H1 (cell line): Measurements from ENCODE around the gene MICALL2. TPM values are rescaled to one million over a fixed set of nuclear protein-coding genes. Genes with fewer than 3 reads are reported as not detected.

Experiments used
- CTCF ChIA-PET: fragments of 300-600 bp; sonication (Branson Sonifier 250); formaldehyde crosslinking; loops from one replicate; lab custom pipeline; 2021; ENCODE audit not compliant: partially characterized antibody; lab: Charles Lee
- POLR2A ChIA-PET: fragments of 300-600 bp; sonication (Branson Sonifier 250); formaldehyde crosslinking; loops from one replicate; lab custom pipeline; 2021; ENCODE audit warnings: inconsistent platforms; ENCODE audit not compliant: partially characterized antibody; lab: Charles Lee
- DNase-seq, 2 experiments: peaks; one replicate each; pipeline versions ENCODE4 v3.0.0 to v3.0.0-alpha.2; 2010 to 2022; ENCODE audit warnings: low spot score in 2 of 2, low read depth in 1 of 2, mixed read lengths in 1 of 2
- FAIRE-seq: peaks from 2 replicates; lab custom pipeline; 2011; peaks lifted over from hg19 to GRCh38; lab: Jason Lieb, UNC
- H2AFZ ChIP-seq: 2 replicates; pipeline ENCODE4 v1.8.1; 2012; ENCODE audit warnings: low read length, inconsistent platforms
- H2AK5ac ChIP-seq: 2 replicates; pipeline ENCODE4 v1.6.1; 2013; ENCODE audit warnings: low read depth, low read length
- H2BK120ac ChIP-seq: replicated peaks from 2 replicates; pipeline ENCODE3; 2013; ENCODE audit warnings: low read depth, low read length, inconsistent platforms
- H2BK12ac ChIP-seq: 2 replicates; pipeline ENCODE4 v1.6.1; 2013; ENCODE audit warnings: low read depth, low read length
- H2BK15ac ChIP-seq: 2 replicates; pipeline ENCODE4 v1.6.1; 2013; ENCODE audit warnings: low read length
- H2BK20ac ChIP-seq: 2 replicates; pipeline ENCODE4 v1.6.1; 2013; ENCODE audit warnings: low read length
- H2BK5ac ChIP-seq: 2 replicates; pipeline ENCODE4 v1.6.1; 2013; ENCODE audit warnings: low read depth, low read length
- H3K14ac ChIP-seq: 2 replicates; pipeline ENCODE4 v1.6.1; 2013; ENCODE audit warnings: inconsistent platforms; ENCODE audit not compliant: insufficient read length
- H3K18ac ChIP-seq: 2 replicates; pipeline ENCODE4 v1.6.1; 2013; ENCODE audit warnings: low read length; ENCODE audit errors: extremely low read depth
- H3K23ac ChIP-seq: 2 replicates; pipeline ENCODE4 v1.6.1; 2013; ENCODE audit warnings: inconsistent platforms; ENCODE audit not compliant: insufficient read length
- H3K23me2 ChIP-seq: 2 replicates; pipeline ENCODE4 v1.6.1; 2013; ENCODE audit warnings: low read depth, low read length
- H3K27ac ChIP-seq: 2 replicates; pipeline ENCODE4 v1.6.1; 2011; ENCODE audit warnings: low read depth, low read length, inconsistent platforms
- H3K27me3 ChIP-seq, 4 experiments: replicated peaks in 1 of 4; 1 replicate in 1 of 4; 2 replicates in 3 of 4; pipeline versions ENCODE4 v1.6.1 to v1.8.1; 2011 to 2013; ENCODE audit warnings: low read length in 3 of 4, mild to moderate bottlenecking in 3 of 4, inconsistent platforms in 2 of 4, mixed read lengths in 2 of 4, moderate library complexity in 1 of 4; ENCODE audit not compliant: control insufficient read depth in 3 of 4, insufficient read depth in 3 of 4; ENCODE audit errors: extremely low read depth in 1 of 4
- H3K36me3 ChIP-seq, 4 experiments: 2 replicates each; pipeline versions ENCODE4 v1.6.1 to v1.8.1; 2011 to 2013; ENCODE audit warnings: mild to moderate bottlenecking in 4 of 4, low read length in 3 of 4, moderate library complexity in 2 of 4, control low read depth in 1 of 4, inconsistent platforms in 1 of 4; ENCODE audit not compliant: insufficient read depth in 4 of 4, control insufficient read depth in 2 of 4
- H3K4ac ChIP-seq: replicated peaks from 2 replicates; pipeline ENCODE3; 2013; ENCODE audit warnings: low read length, low read depth, mixed read lengths, inconsistent platforms; ENCODE audit not compliant: insufficient read length
- H3K4me1 ChIP-seq, 4 experiments: replicated peaks in 1 of 4; 1 replicate in 1 of 4; 2 replicates in 3 of 4; pipeline versions ENCODE4 v1.6.1 to v1.8.1; 2011 to 2013; ENCODE audit warnings: low read length in 3 of 4, inconsistent platforms in 2 of 4, mixed read lengths in 1 of 4; ENCODE audit not compliant: insufficient read depth in 4 of 4, control insufficient read depth in 3 of 4
- H3K4me2 ChIP-seq, 2 experiments: 2 replicates each; pipeline versions ENCODE4 v1.6.1 to v1.8.1; 2011 to 2013; ENCODE audit warnings: low read depth in 2 of 2, low read length in 2 of 2, control low read depth in 1 of 2, inconsistent platforms in 1 of 2, mild to moderate bottlenecking in 1 of 2; ENCODE audit not compliant: insufficient read depth in 1 of 2
- H3K4me3 ChIP-seq, 4 experiments: fragments of 200-600, 300-600 bp in 1 of 4; sonication (generic), shearing (Covaris generic), sonication (Bioruptor Twin) in 1 of 4; 2 replicates each; pipeline versions ENCODE4 v1.5.1 to v1.8.1; 2011 to 2016; ENCODE audit warnings: low read length in 4 of 4, low read depth in 3 of 4, control low read depth in 2 of 4, inconsistent platforms in 2 of 4, mild to moderate bottlenecking in 2 of 4, mixed read lengths in 1 of 4, moderate library complexity in 1 of 4; ENCODE audit not compliant: insufficient read depth in 2 of 4; ENCODE audit errors: extremely low read depth in 1 of 4
- H3K56ac ChIP-seq: replicated peaks from 2 replicates; pipeline ENCODE3; 2013; ENCODE audit warnings: low read depth, mild to moderate bottlenecking, mixed read lengths, low read length, inconsistent platforms; ENCODE audit not compliant: insufficient read length
- H3K79me1 ChIP-seq: 2 replicates; pipeline ENCODE4 v1.6.1; 2013; ENCODE audit warnings: low read depth, low read length, control low read depth
- H3K79me2 ChIP-seq, 2 experiments: 2 replicates each; pipeline versions ENCODE4 v1.6.1 to v1.8.1; 2012 to 2013; ENCODE audit warnings: low read length in 2 of 2, mild to moderate bottlenecking in 2 of 2, inconsistent platforms in 1 of 2; ENCODE audit not compliant: insufficient read depth in 2 of 2, control insufficient read depth in 1 of 2
- H3K9ac ChIP-seq, 4 experiments: replicated peaks in 1 of 4; 1 replicate in 1 of 4; 2 replicates in 3 of 4; pipeline versions ENCODE4 v1.6.1 to v1.8.1; 2011 to 2013; ENCODE audit warnings: low read depth in 3 of 4, low read length in 3 of 4, control low read depth in 2 of 4, mild to moderate bottlenecking in 2 of 4, moderate library complexity in 2 of 4, inconsistent platforms in 1 of 4; ENCODE audit errors: extremely low read depth in 1 of 4
- H3K9me3 ChIP-seq, 2 experiments: 2 replicates each; pipeline versions ENCODE4 v1.6.1 to v1.8.1; 2012 to 2013; ENCODE audit warnings: mild to moderate bottlenecking in 2 of 2, moderate library complexity in 2 of 2, control low read depth in 1 of 2, inconsistent platforms in 1 of 2, low read depth in 1 of 2, low read length in 1 of 2, mixed read lengths in 1 of 2; ENCODE audit not compliant: insufficient read depth in 2 of 2
- H4K20me1 ChIP-seq, 2 experiments: replicated peaks in 1 of 2; 2 replicates each; pipeline versions ENCODE3 to v1.8.1; 2011 to 2013; ENCODE audit warnings: inconsistent platforms in 2 of 2, low read length in 2 of 2, mild to moderate bottlenecking in 1 of 2; ENCODE audit not compliant: insufficient read depth in 2 of 2, control insufficient read depth in 1 of 2
- H4K5ac ChIP-seq: 2 replicates; pipeline ENCODE4 v1.6.1; 2013; ENCODE audit warnings: low read length, low read depth, mixed read lengths, inconsistent platforms; ENCODE audit not compliant: insufficient read length
- H4K8ac ChIP-seq: 2 replicates; pipeline ENCODE4 v1.8.0; 2013; ENCODE audit warnings: mild to moderate bottlenecking, moderate library complexity, low read length, inconsistent platforms; ENCODE audit not compliant: insufficient read depth; ENCODE audit errors: extremely low read depth
- H4K91ac ChIP-seq: replicated peaks from 2 replicates; pipeline ENCODE3; 2013; ENCODE audit warnings: low read length, mixed read lengths, inconsistent platforms; ENCODE audit not compliant: insufficient read length
- KDM1A ChIP-seq: fragments of 200-600, 300-600 bp; sonication (generic); IDR thresholded peaks from 2 replicates; pipeline ENCODE4 v1.7.1; 2016; ENCODE audit warnings: mild to moderate bottlenecking, low read length, borderline replicate concordance
- MAFK ChIP-seq: IDR thresholded peaks from 2 replicates; pipeline ENCODE4 v1.6.1; 2012; ENCODE audit warnings: low read depth, mild to moderate bottlenecking, improper control_type of control experiment, low read length
- NRF1 ChIP-seq: IDR thresholded peaks from 2 replicates; pipeline ENCODE4 v1.6.1; 2011; ENCODE audit warnings: mild to moderate bottlenecking, low read depth, low read length, improper control_type of control experiment
- RNF2 ChIP-seq: fragments of 200-900, 300-1000 bp; sonication (generic); IDR thresholded peaks from 2 replicates; pipeline ENCODE4 v1.7.1; 2016; ENCODE audit warnings: borderline replicate concordance, low read depth, mild to moderate bottlenecking, antibody characterized with exemption, low read length; ENCODE audit not compliant: poor library complexity, severe bottlenecking; ENCODE audit errors: missing control alignments
- SIN3A ChIP-seq, 2 experiments: IDR thresholded peaks in 1 of 2; conservative IDR thresholded peaks in 1 of 2; 2 replicates each; pipeline ENCODE4 v1.6.1; 2011 to 2012; ENCODE audit warnings: low read length in 2 of 2, improper control_type of control experiment in 1 of 2, low read depth in 1 of 2, mild to moderate bottlenecking in 1 of 2
- SIX5 ChIP-seq: IDR thresholded peaks from 2 replicates; pipeline ENCODE4 v1.6.1; 2011; ENCODE audit warnings: mild to moderate bottlenecking, low read depth, low read length
- SP4 ChIP-seq: IDR thresholded peaks from 2 replicates; pipeline ENCODE4 v1.6.1; 2012; ENCODE audit warnings: low read length, inconsistent platforms
- TCF12 ChIP-seq: IDR thresholded peaks from 2 replicates; pipeline ENCODE4 v1.6.1; 2011; ENCODE audit warnings: low read depth, mild to moderate bottlenecking, low read length
- ZNF274 ChIP-seq: IDR thresholded peaks from 2 replicates; pipeline ENCODE4 v1.7.0; 2012; ENCODE audit warnings: low read length, borderline replicate concordance; ENCODE audit errors: extremely low read depth
- WGBS, 2 experiments: shearing (Covaris generic) in 1 of 2; methylation state at CpG; one replicate each; pipeline versions ENCODE4 v1.1.6 to v1.1.7; 2013 to 2015; ENCODE audit warnings: low lambda C conversion rate in 2 of 2, mixed read lengths in 2 of 2, inconsistent platforms in 1 of 2, low coverage in 1 of 2, missing lambda C conversion rate in 1 of 2; ENCODE audit not compliant: insufficient replicate concordance in 2 of 2, insufficient coverage in 1 of 2, insufficient read length in 1 of 2; ENCODE audit errors: extremely low coverage in 1 of 2, missing lambda C conversion rate in 1 of 2; 5-methylcytosine and 5-hydroxymethylcytosine counted together
- polyA plus RNA-seq, 7 experiments: library from polyadenylated mRNA; depleted of rRNA in 3 of 7; stranded (reverse) in 5 of 7; unstranded in 2 of 7; fragments of >200 nt in 5 of 7; fragments of 200-250 nt in 2 of 7; gene quantifications; 1 replicate in 5 of 7; 2 replicates in 1 of 7; 4 replicates in 1 of 7; pipeline versions ENCODE4 v1.2.1 to v1.2.3, GENCODE V29; 2011 to 2013; ENCODE audit warnings: missing spikeins in 2 of 7, mixed read lengths in 2 of 7
- total RNA-seq: library from RNA; stranded (reverse); fragmentation: NEBNext Ultra II Directional; extraction: Animal tissue kit (Norgen Biotek cat#: 25700); gene quantifications from 2 replicates; pipeline ENCODE4 v1.2.1, GENCODE V29; 2021
- TF ChIP-seq, protein P1 (sequence below): IDR thresholded peaks from 2 replicates; pipeline ENCODE4 v1.6.1; 2012; ENCODE audit warnings: inconsistent platforms
- TF ChIP-seq, protein P2 (sequence below): IDR thresholded peaks from 2 replicates; pipeline ENCODE4 v1.6.1; 2012; ENCODE audit warnings: inconsistent platforms

The MICALL2 gene
- total and polyA plus RNA-seq, 2 of the 8 experiments (the other 6 are each of a cell fraction or from before 2014, with no cell fraction given) = 5.3 to 8.5 TPM

DNA sequence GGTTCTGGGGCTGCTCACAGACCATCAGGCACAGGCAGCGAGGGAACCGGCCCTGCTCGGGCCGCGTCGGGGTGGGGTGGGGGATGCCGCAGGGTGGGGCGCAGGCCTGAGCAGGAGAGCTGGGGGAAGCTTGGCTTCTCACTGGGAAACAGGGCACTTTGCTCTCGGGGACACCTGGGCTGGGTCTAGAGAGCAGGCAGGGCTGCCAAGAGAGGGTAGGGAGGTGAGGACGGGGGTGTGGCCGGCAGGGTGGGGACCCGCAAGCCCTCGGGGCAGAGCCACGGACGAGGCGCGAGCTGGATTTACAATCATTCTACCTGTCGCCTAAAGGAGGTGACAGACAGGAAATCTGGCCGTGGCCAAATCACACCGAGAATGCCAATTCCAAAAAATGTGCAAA lies 33.9 kb upstream of the MICALL2 start:
- Histone ChIP-seq H2BK120ac (no peak overlapping the region), H3K23ac (no peak overlapping the region), H3K23me2 (no peaks in the 10 kb centered on the region), H2BK5ac (no peak overlapping the region), H2AFZ (no peak overlapping the region), H2BK15ac (no peak overlapping the region), H3K4me1 (no peaks in the 10 kb centered on the region), H4K20me1 (peaks cover 6 to 17% of the 10 kb centered on the region in 2 experiments), H3K36me3 (peaks cover 10 to 66% (median 36%) of the 10 kb centered on the region in 4 experiments), H2BK12ac (no peak overlapping the region), H3K4me3 (no peak overlapping the region), H3K56ac (no peak overlapping the region), H3K18ac (no peak overlapping the region), H3K27ac (no peak overlapping the region), H3K27me3 (no peaks in the 10 kb centered on the region), H3K4ac (no peak overlapping the region), H4K5ac (no peak overlapping the region), H3K9ac (no peak overlapping the region), H2AK5ac (no peak overlapping the region), H2BK20ac (no peak overlapping the region), H4K91ac (no peak overlapping the region), H3K9me3 (no peaks in the 10 kb centered on the region), H4K8ac (no peak overlapping the region), H3K79me1 (no peaks in the 10 kb centered on the region), H3K79me2 (no peaks in the 10 kb centered on the region), H3K4me2 (no peak overlapping the region), H3K14ac (no peak overlapping the region)
- FAIRE-seq (no peak), DNase-seq (no peak)
- TF ChIP-seq MAFK (no peak), TCF12 (no peak), RNF2 (no peak), SP4 (no peak), SIX5 (no peak), SIN3A (conservative IDR thresholded peaks at IDR 0.05 in 1 of 2, IDR thresholded peaks at IDR 0.05 in 1 of 2; ENCODE audit: low read depth in 1 of 2, low read length in 2 of 2) (no peak), KDM1A (no peak), ZNF274 (no peak), NRF1 (no peak)
- TF ChIP-seq, protein P1, sequence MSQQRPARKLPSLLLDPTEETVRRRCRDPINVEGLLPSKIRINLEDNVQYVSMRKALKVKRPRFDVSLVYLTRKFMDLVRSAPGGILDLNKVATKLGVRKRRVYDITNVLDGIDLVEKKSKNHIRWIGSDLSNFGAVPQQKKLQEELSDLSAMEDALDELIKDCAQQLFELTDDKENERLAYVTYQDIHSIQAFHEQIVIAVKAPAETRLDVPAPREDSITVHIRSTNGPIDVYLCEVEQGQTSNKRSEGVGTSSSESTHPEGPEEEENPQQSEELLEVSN = no peak
- TF ChIP-seq, protein P2, sequence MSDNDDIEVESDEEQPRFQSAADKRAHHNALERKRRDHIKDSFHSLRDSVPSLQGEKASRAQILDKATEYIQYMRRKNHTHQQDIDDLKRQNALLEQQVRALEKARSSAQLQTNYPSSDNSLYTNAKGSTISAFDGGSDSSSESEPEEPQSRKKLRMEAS = no peak
- CTCF ChIA-PET = interaction anchor here (0.8 to 2.0 kb wide), 3 partner anchors 15 to 19 kb away, joined by 4 to 6 read pairs (median 5); no protein-coding TSS in a partner anchor
- WGBS, 2 experiments = 94% methylated on average over 16 of the region's 20 CpGs; no CpG with 5 or more reads in 1 of the 2 experiments
- POLR2A ChIA-PET = interaction anchor here (0.7 to 2.9 kb wide), 6 partner anchors 9 to 61 kb away, joined by 3 to 17 read pairs (median 4); partner anchors contain the start of gene INTS1
